GM10847 (cell line): ENCODE results near the gene TPD52L1.

Experiments used
- POLR2A ChIP-seq: IDR thresholded peaks from 2 replicates; pipeline ENCODE4 v1.6.1; 2011; ENCODE audit not compliant: insufficient read length; ENCODE audit errors: extremely low read depth

Gene TPD52L1

DNA sequence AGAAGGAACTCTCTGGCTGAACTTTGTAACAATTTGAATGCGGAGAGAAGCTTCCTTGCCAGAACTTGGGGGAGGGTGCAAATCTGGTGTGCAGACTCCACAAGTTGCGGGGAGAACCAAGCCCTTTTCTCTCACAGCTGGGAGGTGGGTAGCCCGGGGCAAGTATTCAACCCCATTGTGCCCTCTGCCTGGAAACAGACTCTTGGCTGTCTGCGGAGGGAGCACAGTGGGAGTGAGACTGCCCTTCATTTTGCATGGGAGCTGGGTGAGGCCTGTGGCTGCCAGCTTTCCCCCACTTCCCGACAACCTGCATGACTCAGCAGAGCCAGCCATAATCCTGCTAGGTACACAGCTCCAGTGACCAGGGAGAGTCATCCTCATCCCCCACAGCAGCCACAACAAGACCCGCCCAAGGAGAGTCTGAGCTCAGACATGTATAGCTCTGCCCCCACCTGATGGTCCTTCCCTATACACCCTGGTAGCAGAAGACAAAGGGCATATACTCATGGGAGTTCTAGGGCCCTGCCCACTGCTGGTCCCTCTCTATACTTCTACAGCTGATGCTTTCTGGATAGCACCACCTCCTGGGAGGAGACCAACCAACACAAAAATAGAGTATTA is 29.4 kb upstream of the TPD52L1 start:
- no peak for TF ChIP-seq POLR2A

DNA sequence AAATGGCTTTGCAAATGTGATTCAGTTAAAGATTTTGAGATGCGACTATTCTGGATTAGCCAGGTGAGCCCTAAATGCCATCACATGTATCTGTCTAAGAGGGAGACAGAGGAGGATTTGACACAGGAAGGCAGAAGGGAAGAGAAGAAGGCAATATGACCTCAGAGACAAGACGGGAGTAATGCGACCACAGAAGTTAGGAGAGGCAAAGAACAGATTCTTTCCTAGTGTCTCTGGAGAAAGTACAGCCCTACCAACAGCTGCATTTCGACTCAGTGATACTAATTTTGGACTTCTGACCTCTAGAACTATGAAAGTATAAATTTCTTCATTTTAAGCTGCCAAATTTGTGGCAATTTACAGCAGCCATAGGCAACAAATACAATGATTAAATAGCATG is 24.2 kb upstream of the TPD52L1 start:
- TF ChIP-seq POLR2A, result no peak

DNA sequence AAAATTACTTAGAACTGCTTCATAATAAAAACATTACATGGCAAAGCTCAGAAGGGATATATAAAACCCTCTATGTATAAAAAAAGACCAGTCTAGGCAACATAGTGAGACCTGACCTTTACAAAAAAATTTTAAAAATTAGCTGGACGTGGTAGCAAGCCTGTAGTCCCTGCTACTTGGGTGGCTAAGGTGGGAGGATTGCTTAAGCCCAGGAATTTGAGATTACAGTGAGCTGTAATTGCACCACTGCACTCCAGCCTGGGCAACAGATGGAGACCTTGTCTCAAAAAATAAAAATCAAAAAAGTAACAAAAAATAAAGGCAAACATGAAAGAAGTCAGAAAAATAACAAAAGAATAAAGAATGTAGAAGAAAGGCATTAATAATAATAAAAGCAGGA is 21.5 kb upstream of the TPD52L1 start:
- TF ChIP-seq POLR2A, result no peak

DNA sequence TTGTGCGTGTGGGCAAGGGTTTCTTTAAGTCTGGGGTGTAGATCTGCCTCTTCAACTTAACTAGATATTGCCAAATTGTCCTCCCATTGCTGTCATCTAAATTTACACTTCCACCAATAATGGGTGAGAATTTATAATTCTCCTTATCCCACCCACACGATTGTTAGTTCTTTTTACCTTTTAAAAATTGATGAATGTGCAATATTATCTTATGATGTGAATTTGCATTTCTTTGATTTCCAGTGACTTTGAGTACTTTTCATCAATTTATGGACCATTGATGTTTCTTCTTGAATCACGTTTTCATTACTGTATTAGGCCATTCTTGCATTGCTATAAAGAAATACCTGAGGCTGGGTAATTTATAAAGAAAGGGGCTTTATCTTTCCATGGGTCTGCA is 17.2 kb upstream of the TPD52L1 start:
- no peak for TF ChIP-seq POLR2A

DNA sequence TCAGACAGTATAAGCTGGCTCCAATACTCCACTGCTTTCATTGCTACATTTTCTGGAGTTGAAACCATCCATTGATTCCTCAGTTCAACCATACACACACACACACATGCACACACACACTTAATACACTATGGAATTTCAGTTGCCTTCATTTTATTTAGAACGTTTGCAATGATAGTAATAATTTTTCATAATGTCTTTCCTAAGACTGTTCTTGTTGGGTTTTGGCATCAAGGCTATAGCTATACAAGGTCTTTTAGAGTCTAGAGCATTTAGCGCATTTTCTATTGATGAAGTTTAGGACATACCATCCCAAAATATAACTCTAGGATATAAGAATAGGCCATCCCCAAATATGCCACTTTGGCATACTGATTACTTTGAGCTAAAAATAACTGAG is 15.5 kb upstream of the TPD52L1 start:
- no peak for TF ChIP-seq POLR2A

DNA sequence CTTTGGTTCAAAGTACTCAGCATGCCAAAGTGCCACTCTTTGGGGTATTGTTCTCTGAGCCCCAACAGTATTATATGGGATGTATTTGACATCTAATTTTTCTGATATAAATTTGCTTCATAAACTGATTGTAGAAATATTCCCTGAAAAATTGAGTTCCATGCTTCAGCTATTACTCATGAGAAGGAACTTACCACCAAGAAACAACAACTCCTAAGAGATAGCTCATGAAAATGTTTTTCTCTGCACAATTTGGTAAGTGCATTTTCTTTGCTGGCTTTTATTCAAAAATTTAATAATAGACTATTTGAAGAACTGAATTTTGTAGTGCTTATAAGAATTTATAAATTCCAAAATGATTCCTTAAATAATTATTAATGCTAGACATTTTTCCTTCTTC is 12.8 kb upstream of the TPD52L1 start:
- no peak for TF ChIP-seq POLR2A

DNA sequence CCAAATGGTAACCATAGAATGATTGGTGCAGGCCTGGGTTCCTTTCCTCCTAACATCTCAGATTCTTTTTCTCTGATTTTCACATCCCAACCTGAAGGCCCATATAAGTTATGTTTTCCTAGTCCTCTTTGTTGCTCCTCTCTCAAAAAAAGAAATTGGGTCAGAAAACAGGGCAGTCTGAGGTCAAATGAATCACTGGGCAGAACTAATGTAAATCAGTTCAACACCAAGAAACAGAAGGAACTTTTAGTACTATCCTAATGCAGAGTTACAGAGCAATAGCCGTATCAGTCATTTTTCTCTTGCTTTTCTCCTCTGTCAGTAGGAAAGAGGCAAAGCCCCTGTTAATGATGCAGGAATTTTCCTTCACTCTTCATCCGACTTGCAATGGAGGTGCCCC is 11.0 kb upstream of the TPD52L1 start:
- TF ChIP-seq POLR2A, result no peak

DNA sequence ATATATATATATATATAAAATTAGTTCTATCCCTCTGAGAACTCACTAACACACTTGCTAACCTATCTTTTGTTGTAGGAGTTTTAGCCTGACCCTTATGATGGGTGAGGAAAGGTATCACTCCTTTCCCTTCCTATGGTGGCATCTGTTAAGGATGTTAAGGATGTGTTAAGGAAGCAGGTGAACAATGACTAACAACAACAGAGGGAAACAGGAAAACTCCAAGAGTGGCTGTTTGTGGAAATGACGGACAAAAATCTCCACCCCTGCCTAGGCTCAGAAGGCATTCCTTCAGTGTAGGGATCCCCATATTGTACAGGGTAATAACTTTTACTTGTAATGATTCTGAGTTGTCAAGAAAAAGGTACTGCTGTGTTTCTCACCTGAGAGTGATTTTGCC is 8.8 kb upstream of the TPD52L1 start:
- TF ChIP-seq POLR2A, result no peak

DNA sequence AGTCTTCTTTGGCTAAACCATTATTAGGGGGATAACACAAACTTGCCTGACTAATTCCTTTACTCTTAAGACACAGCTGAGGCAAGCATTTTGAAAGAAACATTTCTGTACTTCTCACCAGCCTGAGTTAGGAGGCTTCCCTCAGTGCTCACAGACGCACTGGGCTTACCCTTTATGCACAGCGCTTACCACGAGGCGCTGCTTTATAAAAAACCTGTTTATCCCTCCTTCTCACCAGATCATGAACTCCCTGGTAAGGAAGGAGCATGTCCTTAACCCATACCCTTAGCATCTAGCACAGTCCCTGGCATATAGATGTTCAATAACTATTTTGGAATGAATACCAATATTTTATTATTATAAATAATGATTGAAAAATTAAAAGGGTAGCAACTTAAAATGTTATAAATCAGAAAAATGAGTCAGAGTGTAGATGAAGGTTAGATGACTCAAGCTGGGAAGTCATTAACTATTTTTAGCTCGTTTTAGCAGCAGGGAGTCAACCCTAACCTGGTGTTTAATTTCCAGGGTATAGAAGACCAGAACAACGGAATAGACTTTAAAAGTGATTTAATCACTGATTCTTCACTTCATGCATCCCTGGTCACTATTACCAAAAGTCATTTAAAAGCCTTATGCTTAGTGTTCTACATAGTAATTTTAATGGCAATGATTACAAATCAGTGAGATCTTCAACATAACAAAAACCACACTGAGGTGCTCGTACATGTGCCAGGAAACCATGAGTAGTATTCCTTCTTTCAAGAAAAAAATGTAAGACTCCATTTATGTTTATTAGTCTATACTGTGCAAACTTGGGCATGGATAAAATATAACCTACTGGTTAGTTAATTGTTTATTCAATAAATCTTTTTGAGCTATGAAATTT is 4.1 kb upstream of the TPD52L1 start:
- no peak for TF ChIP-seq POLR2A

DNA sequence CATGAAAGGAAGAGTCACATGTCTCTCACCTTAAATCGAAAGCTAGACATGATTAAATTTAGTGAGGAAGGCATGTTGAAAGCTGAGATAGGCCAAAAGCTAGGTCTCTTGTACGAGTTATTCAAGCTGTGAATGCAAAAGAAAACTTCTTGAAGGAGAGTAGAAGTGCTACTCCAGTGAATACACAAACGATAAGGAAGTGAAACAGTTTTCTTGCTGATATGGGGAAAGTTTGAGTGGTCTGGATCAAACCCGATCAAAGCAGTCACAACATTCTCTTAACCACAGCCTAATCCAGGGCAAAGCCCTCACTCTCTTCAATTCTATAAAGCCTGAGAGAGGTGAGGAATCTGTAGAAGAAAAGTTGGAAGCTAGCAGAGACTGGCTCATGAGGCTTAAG is 1.9 kb upstream of the TPD52L1 start:
- no peak for TF ChIP-seq POLR2A

DNA sequence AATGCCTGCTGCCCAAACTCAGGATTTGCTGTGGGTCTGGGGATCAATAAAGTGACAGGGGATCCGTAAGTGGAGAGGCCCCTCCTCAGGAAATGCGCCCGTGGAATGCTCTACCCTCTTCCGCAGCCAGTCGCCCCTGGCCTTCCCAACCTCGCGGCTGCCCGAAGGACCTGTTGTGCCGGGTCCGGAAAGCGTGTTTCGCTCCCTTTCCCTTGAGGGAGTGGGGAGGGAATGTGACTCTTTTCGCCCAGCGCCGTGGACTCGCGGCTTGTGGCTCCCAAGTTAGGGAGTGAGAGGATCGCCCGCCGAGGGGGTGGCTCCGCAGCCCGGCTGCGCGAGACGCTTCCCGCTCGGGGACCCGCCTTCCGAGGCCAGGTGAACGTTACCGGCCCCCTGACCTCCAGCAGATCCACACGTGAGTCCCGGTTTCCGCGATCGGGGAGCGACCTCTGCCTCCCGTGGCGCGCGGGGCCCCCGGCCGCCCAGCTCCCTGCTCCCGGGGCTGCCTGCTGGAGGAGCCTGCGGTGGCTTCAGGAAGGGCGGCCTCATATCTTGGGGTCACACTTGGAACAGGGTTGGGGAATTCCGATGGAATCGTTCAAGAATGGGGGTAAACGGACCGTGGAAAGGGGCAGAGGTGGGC is 666 bp downstream of the TPD52L1 start:
- no peak for TF ChIP-seq POLR2A

DNA sequence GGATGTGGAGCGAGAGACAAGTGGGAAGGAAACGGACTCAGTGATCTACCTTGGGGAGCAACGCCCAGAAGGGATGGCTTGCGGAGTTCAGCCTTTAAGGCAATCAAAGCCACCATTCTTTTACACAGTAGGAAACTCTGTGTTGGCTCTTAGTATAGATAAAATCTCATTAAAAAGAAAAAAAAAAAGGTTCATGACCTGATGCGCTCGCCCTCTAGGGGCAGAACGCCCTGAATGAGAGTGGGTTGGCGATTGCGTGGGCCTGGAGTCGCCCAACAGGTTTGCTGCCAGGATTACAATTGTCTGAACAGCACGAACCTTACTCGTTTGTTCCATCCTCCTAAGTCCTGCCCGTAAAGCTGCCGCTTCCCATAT is 1.2 kb downstream of the TPD52L1 start:
- no peak for TF ChIP-seq POLR2A

DNA sequence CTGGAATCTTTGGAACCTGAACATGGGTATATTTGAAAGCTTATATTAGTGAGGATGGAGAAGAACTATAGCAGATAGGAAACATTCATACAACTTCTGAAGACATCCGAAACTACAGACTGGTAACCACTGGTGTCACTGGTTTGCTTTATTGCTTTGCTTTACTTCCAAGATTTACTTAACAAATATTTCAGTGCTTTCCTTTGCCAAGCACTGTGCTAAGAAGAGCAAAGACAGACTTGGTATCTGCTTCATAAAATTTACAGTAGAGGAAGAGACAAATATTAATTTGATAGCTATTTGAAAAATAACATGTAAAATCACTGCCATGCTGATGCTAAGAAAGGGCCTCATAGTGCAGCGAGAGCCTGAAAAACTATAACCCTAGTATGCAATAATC is 1.8 kb downstream of the TPD52L1 start:
- no peak for TF ChIP-seq POLR2A

DNA sequence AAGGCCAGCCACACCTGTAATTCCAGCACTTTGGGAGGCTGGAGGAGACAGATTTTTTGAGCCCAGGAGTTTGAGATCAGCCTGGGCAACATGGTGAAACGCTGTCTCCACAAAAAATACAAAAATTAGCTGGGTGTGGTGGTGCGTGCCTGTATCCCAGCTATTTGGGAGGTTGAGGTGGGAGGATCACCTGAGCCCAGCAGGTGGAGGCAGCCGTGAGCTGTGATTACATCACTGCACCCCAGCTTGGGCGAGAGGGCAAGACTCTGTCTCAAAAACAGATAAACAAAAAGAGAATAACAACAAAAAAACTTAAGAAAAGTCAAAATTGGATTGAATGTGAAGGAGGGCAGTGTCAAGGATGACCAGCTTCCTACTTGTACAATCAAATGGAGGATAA is 2.9 kb downstream of the TPD52L1 start:
- no peak for TF ChIP-seq POLR2A

DNA sequence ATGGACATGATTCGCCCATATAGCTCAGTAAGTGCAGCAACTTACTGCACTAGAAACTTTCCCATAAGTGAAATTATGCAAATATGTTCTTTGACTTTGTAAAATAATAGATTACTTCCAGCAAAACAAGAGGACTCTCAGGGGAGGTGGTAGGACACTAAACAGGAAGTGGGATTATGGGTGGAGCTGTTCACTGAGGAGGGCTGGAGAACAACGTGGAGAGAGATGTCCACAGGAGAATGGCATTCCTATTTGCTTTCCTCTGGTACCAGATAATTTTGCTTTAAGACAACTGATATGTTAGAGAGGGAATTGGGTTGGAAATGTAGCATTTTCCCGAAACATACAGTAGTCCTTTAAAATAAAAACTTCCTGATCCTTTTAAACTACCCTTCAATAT is 3.7 kb downstream of the TPD52L1 start:
- TF ChIP-seq POLR2A, result no peak

DNA sequence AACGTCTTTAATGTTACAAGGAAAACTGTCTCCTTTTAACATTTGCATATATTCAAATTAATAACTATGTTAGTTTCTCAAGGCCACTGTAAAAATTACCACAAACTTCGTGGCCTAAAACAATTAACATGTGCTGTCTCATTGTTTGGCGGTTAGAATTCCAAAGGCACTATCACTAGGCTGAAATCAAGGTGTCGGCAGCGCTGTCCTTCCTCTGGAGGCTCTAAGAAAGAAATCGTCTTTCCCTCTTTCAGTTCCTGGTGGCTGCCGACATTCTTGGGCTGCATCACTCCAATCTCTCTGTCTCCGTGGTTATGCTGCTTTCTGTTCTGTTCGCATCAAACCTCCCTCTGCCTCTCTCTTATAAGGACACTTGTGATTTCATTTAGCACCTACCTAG is 4.2 kb downstream of the TPD52L1 start:
- no peak for TF ChIP-seq POLR2A
